GM12891 (cell line): ENCODE measurements around the gene SLC8A3.

Experiments
- DNase-seq: peaks from one replicate; pipeline ENCODE4 v3.0.0; 2011; ENCODE audit warnings: low spot score; ENCODE audit not compliant: insufficient read length
- FAIRE-seq: peaks from 2 replicates; lab custom pipeline; 2011; peaks lifted over from hg19 to GRCh38; lab: Jason Lieb, UNC
- PAX5 ChIP-seq: IDR thresholded peaks from 2 replicates; pipeline ENCODE4 v1.6.1; 2011; ENCODE audit warnings: low read length, moderate library complexity, mild to moderate bottlenecking; ENCODE audit not compliant: insufficient read depth, severe bottlenecking
- POLR2A ChIP-seq: IDR thresholded peaks from 2 replicates; pipeline ENCODE4 v1.6.1; 2011; ENCODE audit warnings: low read depth, low read length, control low read depth
- POLR2AphosphoS5 ChIP-seq: IDR thresholded peaks from 2 replicates; pipeline ENCODE4 v1.6.1; 2011; ENCODE audit warnings: low read depth, low read length, control low read depth
- POU2F2 ChIP-seq: IDR thresholded peaks from 2 replicates; pipeline ENCODE4 v1.6.1; 2011; ENCODE audit warnings: low read depth, mild to moderate bottlenecking, control low read depth, low read length, moderate library complexity
- SPI1 ChIP-seq: IDR thresholded peaks from 2 replicates; pipeline ENCODE4 v1.6.1; 2011; ENCODE audit warnings: low read depth, low read length, control low read depth
- TAF1 ChIP-seq: IDR thresholded peaks from 2 replicates; pipeline ENCODE4 v1.6.1; 2011; ENCODE audit warnings: low read depth, low read length, control low read depth

SLC8A3 gene

DNA sequence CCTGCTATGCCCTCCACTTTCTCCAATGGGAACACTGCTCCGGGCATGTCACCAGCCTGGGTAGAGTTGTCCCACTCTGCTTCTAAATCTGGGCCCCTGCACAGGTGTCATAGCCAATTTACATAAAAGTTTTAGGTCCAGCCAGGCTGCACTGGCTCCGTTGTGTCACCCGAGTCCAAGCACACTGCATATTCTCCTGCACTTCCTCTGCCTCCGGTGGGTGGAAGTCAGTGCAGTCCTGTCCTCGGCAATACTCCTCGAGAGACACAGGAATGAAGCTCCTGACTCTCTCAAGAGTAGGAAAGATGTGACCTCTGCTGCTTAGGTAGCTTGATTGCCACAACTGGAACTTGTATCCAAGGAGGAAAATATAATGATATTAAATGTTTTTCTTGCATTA is 15.2 kb downstream of the SLC8A3 start:
- TF ChIP-seq PAX5, result no peak
- TF ChIP-seq POU2F2, result no peak
- TF ChIP-seq TAF1, result no peak
- TF ChIP-seq POLR2AphosphoS5, result no peak
- no peak for TF ChIP-seq SPI1
- no peak for TF ChIP-seq POLR2A
- no peak for DNase-seq
- no peak for FAIRE-seq

- TF ChIP-seq SPI1 (peak; percentile 40; the same call in 1 of the 2 replicates), POLR2AphosphoS5 (no peak)
- FAIRE-seq, result peak; percentile 52
- no peak for DNase-seq
Observed at GRCh38 chr14:70171726-70172125, 17.0 kb downstream of the SLC8A3 start.

DNA sequence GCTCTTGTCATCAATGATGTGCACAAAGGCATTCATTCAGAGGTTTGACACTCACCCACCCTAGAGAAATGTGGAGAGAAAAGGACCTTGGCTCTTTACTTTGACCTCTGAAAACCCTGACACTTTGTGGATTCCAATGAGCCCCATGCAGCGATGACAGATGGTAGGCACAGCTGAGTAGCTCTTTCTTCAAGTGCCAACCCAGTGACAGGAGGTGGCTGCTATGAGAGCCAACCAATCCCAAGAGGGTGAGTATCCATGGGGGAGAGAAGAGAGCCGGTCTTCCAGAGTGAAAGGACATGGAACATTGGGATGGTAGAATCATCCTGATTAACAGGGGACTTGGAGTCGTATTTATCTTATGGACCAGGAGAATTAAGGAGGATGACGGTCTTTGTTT is 17.8 kb downstream of the SLC8A3 start:
- FAIRE-seq (no peak), DNase-seq (no peak)
- TF ChIP-seq PAX5 (no peak), SPI1 (no peak), POLR2AphosphoS5 (no peak)

GRCh38 chr14:70168406-70168805 is 20.3 kb downstream of the SLC8A3 start:
- FAIRE-seq (no peak), DNase-seq (no peak)
- TF ChIP-seq POLR2AphosphoS5 (no peak), POLR2A (no peak), POU2F2 (no peak), TAF1 (no peak), PAX5 (no peak), SPI1 (no peak)

DNA sequence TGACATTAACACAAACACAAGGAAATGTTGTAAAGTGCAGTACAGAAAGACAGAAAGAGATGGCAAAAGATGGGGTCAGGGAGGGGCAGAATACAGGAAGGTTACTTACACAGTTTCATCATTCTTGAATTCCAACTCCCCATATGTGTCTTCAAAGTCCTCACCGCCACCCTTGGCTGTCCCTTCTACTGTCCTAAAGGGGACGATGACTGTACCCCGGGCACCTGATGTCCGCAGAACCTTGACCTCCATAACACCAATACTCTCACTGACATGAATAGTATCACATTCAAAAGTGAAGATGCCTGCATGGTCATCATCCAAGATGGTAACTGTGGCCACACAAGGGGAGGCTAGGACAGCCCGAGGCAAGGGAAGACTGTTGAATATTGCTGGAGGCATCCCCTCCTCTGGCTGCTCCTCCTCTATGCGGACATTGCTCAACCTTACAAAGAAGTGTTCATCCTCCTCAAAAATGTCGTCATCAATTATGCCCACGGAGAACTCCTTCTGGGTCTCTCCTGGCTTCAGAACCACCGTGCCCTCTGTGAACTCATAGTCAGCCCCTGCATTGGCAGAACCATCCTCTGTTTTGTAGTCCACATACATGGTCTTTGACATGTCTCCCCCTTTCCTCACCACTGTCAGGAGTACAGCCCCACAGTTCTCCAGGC is 22.1 kb downstream of the SLC8A3 start:
- DNase-seq (no peak), FAIRE-seq (no peak)
- TF ChIP-seq TAF1 (no peak), POLR2AphosphoS5 (no peak), POLR2A (no peak), SPI1 (no peak), POU2F2 (no peak), PAX5 (no peak)

DNA sequence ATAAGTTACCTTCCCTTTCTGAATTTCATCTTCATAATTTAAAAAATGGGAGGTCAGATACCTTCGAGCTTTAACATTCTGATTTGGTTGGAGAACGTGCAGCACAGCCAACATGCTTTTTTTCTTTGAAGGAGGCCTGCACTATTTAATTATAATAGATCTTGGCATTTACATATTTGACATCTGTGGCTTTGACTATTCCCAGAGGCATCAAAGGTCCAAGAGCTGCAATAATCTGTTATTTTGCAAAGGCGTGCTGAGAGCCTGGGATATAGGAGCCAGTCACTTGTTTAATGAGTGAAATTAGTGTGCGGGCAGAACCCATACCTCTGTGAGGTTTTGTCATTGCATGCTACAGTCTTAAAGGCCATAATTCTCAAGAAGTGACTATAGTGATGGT is 26.4 kb downstream of the SLC8A3 start:
- FAIRE-seq (no peak), DNase-seq (no peak)
- TF ChIP-seq PAX5 (no peak), POU2F2 (no peak), POLR2A (no peak), SPI1 (no peak)

DNA sequence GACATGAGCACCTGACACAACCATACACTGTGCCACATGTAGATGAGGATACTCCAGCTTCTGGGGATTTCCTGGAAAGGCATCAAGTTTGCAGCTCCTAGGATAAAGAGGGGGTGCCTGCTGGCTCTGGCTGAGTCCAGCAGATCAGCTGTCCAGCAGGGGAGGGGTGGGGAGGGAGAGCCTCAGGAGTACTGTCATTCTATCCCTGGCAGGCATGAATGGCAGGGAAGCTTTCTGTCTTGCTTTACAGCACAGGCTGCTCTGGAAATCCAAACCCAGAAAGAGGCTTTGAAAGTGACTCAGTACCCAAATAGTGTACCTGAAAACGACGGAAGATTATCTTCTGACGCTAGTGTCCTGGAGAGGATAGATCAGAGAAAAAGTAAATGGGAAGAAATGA is 32.2 kb downstream of the SLC8A3 start:
- no peak for DNase-seq
- TF ChIP-seq SPI1 (no peak), TAF1 (no peak), PAX5 (no peak), POLR2A (no peak), POU2F2 (no peak), POLR2AphosphoS5 (no peak)
- no peak for FAIRE-seq

GRCh38 chr14:70152704-70153103 is 36.0 kb downstream of the SLC8A3 start:
- DNase-seq (no peak), FAIRE-seq (no peak)
- no peak for TF ChIP-seq POU2F2
- no peak for TF ChIP-seq PAX5
- no peak for TF ChIP-seq TAF1
- no peak for TF ChIP-seq POLR2A
- no peak for TF ChIP-seq SPI1
- no peak for TF ChIP-seq POLR2AphosphoS5

GRCh38 chr14:70152081-70152480 is 36.7 kb downstream of the SLC8A3 start:
- FAIRE-seq (no peak), DNase-seq (no peak)
- TF ChIP-seq TAF1 (no peak), PAX5 (no peak), POU2F2 (no peak), SPI1 (no peak), POLR2A (no peak), POLR2AphosphoS5 (no peak)

DNA sequence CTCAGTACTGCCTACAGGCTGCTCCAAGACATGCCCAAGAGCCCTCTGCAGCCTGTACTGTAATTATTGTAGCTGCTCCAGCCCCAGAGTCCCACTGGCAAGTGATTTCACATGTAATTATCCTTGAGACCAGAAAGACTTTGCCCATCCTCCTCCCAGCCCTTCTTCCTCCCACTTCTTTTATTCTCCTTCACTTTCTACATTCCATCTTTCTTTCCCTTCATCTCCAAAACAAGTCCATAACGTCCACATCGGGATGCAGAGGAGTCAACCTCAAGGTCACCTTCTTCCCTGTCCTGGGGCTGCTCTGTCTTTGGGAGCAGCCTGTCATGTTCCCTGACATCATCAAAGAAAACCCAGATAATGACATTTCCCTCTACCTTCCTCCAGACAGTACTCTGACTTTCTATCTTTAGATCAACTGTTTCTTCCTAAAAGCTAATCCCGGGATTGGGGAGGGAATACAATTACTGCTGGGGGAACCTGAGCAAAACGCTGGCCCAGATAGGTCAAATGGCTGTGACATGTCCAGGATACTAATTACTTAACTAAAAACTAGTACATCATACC is 39.1 kb downstream of the SLC8A3 start:
- TF ChIP-seq PAX5 (no peak), TAF1 (no peak), POU2F2 (no peak), SPI1 (no peak), POLR2A (no peak)
- no peak for DNase-seq
- FAIRE-seq, result no peak
